NCI-H1930 (cell line): ENCODE results near the gene LRRIQ3.
"Not testable (repeated sequence)": the region's sequence is repeated elsewhere in the genome, so short reads cannot be mapped to it uniquely, and the experiment has no call there.

Experiments used
- DNase-seq, 2 experiments: peaks; one replicate each; lab custom pipeline; 2025; lab: John Stamatoyannopoulos, UW

Gene LRRIQ3, protein sequence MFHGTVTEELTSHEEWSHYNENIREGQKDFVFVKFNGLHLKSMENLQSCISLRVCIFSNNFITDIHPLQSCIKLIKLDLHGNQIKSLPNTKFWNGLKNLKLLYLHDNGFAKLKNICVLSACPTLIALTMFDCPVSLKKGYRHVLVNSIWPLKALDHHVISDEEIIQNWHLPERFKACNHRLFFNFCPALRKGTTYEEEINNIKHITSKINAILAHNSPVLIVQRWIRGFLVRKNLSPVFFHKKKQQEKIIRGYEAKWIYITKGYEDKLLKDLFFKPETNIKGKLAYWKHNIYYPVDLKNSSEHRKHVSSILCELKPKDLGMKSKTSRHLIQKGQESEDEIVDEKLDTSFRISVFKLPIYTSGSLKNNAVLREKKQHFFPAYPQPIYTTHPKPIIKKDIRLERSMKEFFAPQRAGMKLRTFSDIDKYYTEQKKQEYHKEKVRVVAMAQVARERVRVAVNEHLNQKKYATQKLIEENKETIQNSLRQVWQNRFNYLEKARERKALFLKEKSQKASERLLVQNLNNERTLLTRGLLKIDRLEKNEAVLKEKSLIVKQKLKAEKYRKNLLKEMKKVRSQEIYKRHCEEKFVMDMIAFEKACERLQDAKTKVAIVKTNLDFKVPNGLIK

DNA sequence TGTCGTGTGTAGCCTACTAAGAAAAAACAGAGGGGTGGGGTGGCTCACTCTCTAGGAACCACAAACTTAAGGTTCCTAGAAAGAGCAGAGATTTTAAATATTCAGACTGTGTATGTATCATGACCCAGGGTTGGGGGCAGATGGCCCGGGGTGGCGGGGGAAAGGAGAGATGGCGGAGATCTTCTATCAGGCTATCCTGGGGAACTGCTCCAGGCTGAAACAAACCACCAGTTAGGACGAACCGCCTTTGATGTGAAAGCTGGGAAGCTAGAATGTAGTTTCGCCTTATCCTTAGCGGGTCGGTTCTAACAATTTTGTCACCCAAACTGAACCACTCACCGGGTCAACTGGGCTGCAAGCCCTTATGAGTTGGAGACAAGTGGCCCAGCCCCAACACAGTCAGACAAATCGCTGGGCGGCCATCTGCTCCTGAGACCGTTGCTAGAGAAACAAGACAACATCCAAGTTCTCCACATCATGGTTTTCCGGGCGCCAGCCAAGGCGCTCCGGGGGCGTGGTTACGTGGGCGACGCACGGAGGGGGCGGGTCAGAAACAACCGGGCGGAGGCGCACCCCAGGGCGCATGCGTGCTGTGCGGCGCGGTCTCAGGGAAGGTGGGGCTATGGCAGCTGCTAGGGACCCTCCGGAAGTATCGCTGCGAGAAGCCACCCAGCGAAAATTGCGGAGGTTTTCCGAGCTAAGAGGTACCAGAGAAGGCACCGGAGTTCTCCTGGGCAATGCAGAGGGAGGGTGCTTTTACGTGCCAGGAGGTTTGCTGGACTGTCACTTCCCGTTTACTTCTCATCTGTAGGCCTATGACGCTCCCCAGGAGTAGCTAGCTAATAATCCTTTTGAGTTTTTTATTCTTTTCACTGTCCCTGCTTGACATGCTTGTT, at the start of gene LRRIQ3, which contains the start of gene FPGT:
Gene LRRIQ3, minus strand, starts transcription at position 520 of the 896 bp plus-strand sequence. CDS start 14,492 bp downstream, outside the sequence.
Gene FPGT, plus strand, starts transcription at position 586 of the 896 bp plus-strand sequence. Its CDS starts 37 bp downstream, at position 623.
- DNase-seq = peak; percentile 91

GRCh38 chr1:74246315-74246714, 48.3 kb upstream of the LRRIQ3 start:
- DNase-seq = no peak

- no peak for DNase-seq
Measured at GRCh38 chr1:74245168-74245772, 47.3 kb upstream of the LRRIQ3 start.

DNA sequence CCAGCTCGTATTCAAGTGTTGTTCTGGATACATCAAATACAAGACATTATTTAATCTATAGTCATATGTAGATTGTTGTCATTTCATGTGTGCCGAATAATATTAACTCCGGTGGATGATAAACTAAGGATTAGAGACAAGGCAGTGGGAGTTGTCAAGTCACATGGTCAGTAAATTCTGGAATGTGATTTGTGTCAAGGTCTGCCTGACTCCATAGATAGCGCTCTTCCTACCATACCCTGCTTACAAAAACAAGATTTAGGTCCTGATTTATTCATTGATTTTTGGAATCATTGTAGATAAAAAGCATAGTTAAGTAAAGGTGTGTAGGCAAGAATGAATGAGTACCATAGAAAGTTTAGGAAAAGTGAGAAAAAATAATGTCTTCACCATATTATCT, 39.8 kb upstream of the LRRIQ3 start:
- no peak for DNase-seq

DNA sequence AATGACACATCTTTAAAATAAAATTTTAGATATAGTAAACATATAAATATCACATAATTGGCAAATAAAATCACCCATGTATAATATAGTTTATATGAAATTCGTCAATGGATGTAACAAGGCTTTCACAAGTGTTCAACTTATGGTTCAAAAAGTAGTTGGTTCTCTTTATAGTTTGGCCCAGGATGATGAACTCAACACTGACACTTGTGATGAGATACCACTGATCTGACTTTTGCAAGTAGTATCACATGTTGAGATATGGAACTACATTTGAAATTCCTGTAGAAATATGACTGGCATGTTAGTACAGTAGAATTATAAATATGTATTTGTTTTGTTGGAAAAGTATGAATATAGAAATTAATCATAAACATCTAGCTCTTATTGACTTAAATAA, 39.1 kb upstream of the LRRIQ3 start:
- no peak for DNase-seq

DNA sequence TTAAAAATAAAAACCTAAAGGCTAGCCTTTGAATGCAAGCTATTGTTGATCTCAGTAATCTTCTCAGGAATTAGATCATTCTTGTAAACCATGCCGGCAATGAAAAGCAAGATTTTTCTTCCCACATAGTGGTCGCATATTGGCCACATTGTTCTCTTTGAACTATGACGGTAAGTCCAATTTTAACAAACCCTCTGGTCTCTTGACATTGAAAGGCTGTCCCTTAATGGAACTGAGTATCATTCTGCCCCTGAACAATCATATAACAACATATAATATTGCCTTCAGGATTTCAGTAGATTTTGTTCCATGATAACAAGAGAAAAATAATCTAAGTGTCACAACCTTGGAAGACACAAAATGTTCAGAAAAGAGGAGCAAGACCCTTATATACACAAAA, 38.5 kb upstream of the LRRIQ3 start:
- no peak for DNase-seq

DNA sequence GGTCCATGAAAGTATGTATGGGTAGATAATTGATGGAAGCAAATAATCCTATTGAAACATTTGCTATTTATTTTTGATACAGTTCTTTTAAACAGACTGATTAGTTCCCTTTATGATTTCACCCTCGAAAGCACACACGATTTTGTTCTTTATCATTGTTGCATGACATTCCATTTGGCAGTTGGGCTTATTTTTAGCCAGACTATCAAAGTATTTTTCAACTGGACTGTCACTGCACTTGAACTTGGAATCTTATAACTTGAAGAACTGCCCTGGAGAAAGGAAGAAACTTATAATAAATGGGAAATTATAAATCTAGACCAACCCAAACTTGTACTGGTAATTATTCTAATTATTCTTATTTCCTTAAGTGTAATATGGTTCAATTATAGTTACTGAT, 37.2 kb upstream of the LRRIQ3 start, which contains the start of gene TNNI3K:
Gene TNNI3K, plus strand, starts transcription at position 235 of the 400 bp plus-strand sequence. Its CDS starts 65 bp downstream, at position 300.
- DNase-seq = no peak

DNA sequence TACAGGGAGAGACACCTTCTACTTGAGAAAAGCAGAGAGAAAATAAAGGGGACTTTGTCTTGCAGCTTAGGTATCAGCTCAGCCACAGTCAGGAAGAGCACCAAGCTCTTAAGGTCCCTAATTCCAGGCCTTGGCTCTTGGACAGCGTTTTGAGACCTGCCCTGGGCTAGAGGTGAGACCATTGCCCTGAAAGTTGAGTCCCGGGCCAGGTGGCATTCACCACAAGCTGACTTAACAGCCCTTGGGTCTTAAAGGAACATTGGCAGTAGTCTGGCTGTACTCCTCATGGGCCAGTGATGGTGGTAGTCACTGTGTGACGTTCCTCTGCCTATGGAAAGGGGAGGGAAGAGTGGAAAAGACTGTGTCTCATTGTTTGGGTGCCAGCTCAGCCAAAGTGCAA, 25.5 kb upstream of the LRRIQ3 start:
- DNase-seq = no peak

GRCh38 chr1:74222701-74223100, 24.7 kb upstream of the LRRIQ3 start:
- no peak for DNase-seq

GRCh38 chr1:74215229-74215628, 17.3 kb upstream of the LRRIQ3 start:
- DNase-seq = no peak

DNA sequence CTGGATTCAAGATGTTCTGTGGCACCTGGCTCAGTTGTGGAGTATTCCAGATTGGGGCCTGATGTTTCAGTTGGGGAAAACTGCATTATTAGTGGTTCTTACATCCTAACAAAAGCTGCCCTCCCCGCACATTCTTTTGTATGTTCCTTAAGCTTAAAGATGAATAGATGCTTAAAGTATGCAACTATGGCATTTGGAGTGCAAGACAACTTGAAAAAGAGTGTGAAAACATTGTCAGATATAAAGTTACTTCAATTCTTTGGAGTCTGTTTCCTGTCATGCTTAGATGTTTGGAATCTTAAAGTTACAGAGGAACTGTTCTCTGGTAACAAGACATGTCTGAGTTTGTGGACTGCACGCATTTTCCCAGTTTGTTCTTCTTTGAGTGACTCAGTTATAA, 7.3 kb upstream of the LRRIQ3 start:
- DNase-seq = no peak

DNA sequence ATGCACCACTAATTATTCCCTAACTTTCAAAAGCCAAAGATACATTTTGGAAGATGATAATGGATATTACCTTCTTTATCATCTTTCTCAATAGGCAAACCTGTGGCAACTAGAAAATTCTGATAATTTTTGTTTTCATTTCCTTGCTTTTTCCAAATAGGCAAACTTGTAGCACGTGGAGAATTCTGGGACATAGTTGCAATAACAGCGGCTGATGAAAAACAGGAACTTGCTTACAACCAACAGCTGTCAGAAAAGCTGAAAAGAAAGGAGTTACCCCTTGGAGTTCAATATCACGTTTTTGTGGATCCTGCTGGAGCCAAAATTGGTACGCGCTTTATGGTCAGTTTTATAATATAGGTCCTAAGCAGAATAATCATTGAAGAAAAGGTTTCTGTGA, 1.5 kb upstream of the LRRIQ3 start:
- no peak for DNase-seq

- DNase-seq = no peak
Measured at GRCh38 chr1:74197255-74197654, 721 bp downstream of the LRRIQ3 start.

GRCh38 chr1:74195339-74195738, 2.6 kb downstream of the LRRIQ3 start:
- no peak for DNase-seq

- no peak for DNase-seq
Measured at GRCh38 chr1:74193908-74194307, 4.1 kb downstream of the LRRIQ3 start.

GRCh38 chr1:74180490-74180889, 17.5 kb downstream of the LRRIQ3 start:
- DNase-seq = no peak

- DNase-seq = not testable (repeated sequence)
Measured at GRCh38 chr1:74174423-74174822, 23.6 kb downstream of the LRRIQ3 start.

DNA sequence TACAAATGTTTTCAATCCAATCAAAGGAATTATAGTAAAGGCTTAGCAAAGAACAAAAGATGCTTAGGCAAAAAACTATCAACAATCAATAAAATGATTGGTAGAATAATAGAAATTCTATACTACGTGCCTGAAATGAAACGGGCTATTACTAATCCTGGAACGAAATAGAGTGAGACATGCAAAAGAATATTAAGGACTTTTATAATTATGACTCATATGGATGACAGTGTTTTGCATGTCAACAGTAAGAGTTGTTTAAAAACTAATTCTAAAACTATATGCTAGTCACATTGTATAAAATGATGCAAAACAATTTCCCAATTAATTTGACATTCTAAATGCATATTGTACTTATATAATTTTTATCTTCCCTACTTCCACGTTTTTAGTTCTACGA, 35.6 kb downstream of the LRRIQ3 start:
- no peak for DNase-seq

- DNase-seq = no peak
Measured at GRCh38 chr1:74161497-74161896, 36.5 kb downstream of the LRRIQ3 start.

GRCh38 chr1:74160046-74160445, 37.9 kb downstream of the LRRIQ3 start:
- no peak for DNase-seq

- DNase-seq = no peak
Measured at GRCh38 chr1:74145086-74145485, 52.9 kb downstream of the LRRIQ3 start.

GRCh38 chr1:74117370-74117769, 80.6 kb downstream of the LRRIQ3 start:
- not testable (repeated sequence) for DNase-seq
